ENCODE results near the gene RPL36A.
A peak's percentile ranks its signal among the peaks of the same experiment; 100 is the strongest.

Gene RPL36A

GRCh38 chrX:101407167-101407747, 16.4 kb downstream of the RPL36A start:
- TF ChIP-seq, protein P1, sequence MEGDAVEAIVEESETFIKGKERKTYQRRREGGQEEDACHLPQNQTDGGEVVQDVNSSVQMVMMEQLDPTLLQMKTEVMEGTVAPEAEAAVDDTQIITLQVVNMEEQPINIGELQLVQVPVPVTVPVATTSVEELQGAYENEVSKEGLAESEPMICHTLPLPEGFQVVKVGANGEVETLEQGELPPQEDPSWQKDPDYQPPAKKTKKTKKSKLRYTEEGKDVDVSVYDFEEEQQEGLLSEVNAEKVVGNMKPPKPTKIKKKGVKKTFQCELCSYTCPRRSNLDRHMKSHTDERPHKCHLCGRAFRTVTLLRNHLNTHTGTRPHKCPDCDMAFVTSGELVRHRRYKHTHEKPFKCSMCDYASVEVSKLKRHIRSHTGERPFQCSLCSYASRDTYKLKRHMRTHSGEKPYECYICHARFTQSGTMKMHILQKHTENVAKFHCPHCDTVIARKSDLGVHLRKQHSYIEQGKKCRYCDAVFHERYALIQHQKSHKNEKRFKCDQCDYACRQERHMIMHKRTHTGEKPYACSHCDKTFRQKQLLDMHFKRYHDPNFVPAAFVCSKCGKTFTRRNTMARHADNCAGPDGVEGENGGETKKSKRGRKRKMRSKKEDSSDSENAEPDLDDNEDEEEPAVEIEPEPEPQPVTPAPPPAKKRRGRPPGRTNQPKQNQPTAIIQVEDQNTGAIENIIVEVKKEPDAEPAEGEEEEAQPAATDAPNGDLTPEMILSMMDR (IDR thresholded peaks at IDR 0.05; ENCODE audit: low read length, missing control alignments): no peak
- DNase-seq (ENCODE audit: low read depth): no peak

DNA sequence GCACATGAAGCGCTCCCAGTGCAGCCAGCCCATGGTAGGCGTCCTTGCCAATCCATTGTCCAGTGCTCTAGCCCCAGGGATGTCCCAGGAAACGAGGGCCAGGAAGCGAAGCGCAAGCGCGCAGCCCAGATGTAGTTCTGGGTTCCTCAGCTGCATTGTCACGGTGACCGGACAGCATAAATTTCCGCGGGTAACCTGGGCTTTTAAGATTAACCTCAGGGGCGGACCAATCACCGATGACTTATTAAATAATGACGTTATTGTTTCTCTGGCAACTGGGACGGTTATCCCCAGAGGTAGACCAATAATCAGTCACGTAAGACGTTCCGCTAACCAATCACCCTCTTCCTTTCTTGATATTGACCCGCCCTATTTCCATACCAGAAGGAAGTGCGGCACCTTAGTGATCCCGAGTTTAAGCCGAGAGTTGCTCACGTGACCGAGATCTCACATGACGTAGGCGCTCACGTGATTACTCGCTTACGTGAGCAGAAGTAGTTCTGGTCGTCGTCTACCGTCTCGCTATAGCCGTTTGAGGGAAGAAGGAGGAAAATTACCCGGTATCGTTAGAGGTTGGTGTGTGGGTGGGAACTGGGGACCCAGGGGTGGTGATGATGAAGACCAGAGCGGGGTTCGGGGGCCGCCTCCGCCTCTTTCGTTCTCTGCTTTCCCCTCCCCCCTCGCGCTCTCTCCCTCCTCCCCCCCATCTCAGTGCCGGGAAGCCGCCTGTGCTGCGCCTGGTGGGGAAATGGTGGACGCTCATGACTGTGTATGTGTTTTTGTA, 17.1 kb downstream of the RPL36A start, which contains the start of the genes GLA and HNRNPH2:
TSS of gene GLA (minus strand) at position 178 of the 784 bp plus-strand sequence. CDS start at position 156, 22 bp downstream.
TSS of gene HNRNPH2 (plus strand) at position 475 of the 784 bp plus-strand sequence. CDS start 3,767 bp downstream, outside the sequence.
- H3K4me3 ChIP-seq (replicated peaks; ENCODE audit: low read depth, low read length): peak within 1 kb of the TSS; percentile 83
- peak; percentile 99 for DNase-seq (ENCODE audit: low read depth)
- TF ChIP-seq, protein P1 (IDR thresholded peaks at IDR 0.05; ENCODE audit: low read length, missing control alignments): no peak

More at GRCh38 chrX:101407167-101407747, 16.4 kb downstream of the RPL36A start:
- H3K4me3 ChIP-seq (replicated peaks; ENCODE audit: low read depth, low read length): peak overlapping the region; percentile 83

- H3K4me3 ChIP-seq (replicated peaks; ENCODE audit: low read depth, low read length): peak overlapping the region; percentile 83
- TF ChIP-seq, protein P1 (IDR thresholded peaks at IDR 0.05; ENCODE audit: low read length, missing control alignments): no peak
- no peak for DNase-seq (ENCODE audit: low read depth)
These were observed 17.7 kb downstream of the RPL36A start for GRCh38 chrX:101408532-101408841.

DNA sequence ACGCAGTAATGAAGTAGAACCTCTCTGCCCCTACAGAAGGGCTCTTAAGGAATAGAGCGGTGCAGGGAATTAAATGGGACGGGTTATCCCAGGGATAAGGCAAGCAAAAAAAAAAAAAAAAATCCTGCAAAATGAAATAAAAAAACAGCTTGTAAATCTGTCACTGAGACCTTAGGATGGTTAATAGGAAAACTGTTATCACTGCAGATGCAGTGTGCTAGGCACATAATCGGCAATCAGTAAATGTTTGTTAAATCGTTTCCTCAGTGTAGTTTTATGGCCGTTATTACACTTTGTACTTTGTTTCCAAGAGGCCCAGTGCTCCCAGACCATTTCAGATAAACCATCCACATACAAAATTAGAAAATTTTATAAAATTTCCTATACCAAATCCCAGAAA, 18.2 kb downstream of the RPL36A start:
- DNase-seq (ENCODE audit: low read depth): no peak
- H3K4me3 ChIP-seq (replicated peaks; ENCODE audit: low read depth, low read length): peak overlapping the region; percentile 83
- TF ChIP-seq, protein P1 (IDR thresholded peaks at IDR 0.05; ENCODE audit: low read length, missing control alignments): no peak

- DNase-seq (ENCODE audit: low read depth): no peak
- H3K4me3 ChIP-seq (replicated peaks; ENCODE audit: low read depth, low read length): peak overlapping the region; percentile 83
- TF ChIP-seq, protein P1 (IDR thresholded peaks at IDR 0.05; ENCODE audit: low read length, missing control alignments): no peak
These were observed 19.6 kb downstream of the RPL36A start for GRCh38 chrX:101410461-101410860.

- no peak overlapping the region for H3K4me3 ChIP-seq (replicated peaks; ENCODE audit: low read depth, low read length)
- no peak for DNase-seq (ENCODE audit: low read depth)
- TF ChIP-seq, protein P1 (IDR thresholded peaks at IDR 0.05; ENCODE audit: low read length, missing control alignments): no peak
These were observed 21.2 kb downstream of the RPL36A start for GRCh38 chrX:101411984-101412383.
